ENCODE data around the gene DIP2B.

GRCh38 chr12:50566066-50566465 lies 61.3 kb downstream of the DIP2B start:
- no peak for TF ChIP-seq CTCF (conservative IDR thresholded peaks at IDR 0.05)
- no peak for TF ChIP-seq EZH2 (IDR thresholded peaks at IDR 0.05; ENCODE audit: low read depth)

Measured in PC-9 (cell line).